GM21367 (cell line): ENCODE results near the gene PYGO1.
"Not testable (repeated sequence)": the region's sequence is repeated elsewhere in the genome, so short reads cannot be mapped to it uniquely, and the experiment has no call there.

Experiments
- ATAC-seq: cut with Tn5 transposase; IDR thresholded peaks from one replicate; pipeline ENCODE4 v1.9.1; 2021; ENCODE audit not compliant: unreplicated experiment

The PYGO1 gene

DNA sequence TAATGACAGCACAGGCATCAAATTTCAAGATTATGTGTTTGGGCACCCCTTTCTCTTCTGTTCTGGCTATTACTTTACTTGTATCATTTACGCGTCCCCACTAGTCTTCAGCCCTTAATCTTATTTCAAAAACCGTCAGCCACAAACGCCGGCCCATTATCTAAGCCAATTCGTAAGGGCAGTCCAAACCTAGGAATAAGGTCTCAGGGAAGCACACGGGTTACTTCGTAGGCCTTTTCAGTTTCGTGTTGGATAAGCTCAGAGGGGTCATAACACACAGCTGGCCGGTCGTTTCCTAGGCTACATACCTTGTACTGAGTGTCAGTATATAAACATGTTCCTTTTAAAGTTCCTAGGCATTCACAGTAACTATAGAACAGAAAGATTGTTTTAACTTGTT, 75.0 kb downstream of the PYGO1 start:
- no peak for ATAC-seq

DNA sequence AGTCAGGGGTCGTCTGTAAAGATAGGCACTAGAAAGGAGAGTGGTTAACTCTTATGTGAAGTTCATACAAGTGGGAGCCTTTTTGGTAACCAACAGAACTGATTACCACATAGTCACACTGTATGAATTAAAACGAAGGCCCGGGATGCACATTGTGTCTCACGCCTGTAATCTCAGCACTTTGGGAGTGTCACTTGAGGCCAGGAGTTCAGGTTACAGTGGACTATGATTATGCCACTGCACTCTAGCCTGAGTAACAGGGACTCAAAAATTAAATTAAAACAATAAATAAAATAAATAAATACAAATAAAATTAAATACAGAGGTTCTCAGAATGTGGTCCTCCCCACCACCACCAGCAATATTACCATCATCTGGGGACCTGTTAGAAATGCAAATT, 80.6 kb downstream of the PYGO1 start:
- ATAC-seq, result no peak

GRCh38 chr15:55505407-55505806, 82.7 kb downstream of the PYGO1 start:
- ATAC-seq, result not testable (repeated sequence)

- no peak for ATAC-seq
Observed at GRCh38 chr15:55499151-55499550, 89.0 kb downstream of the PYGO1 start.

GRCh38 chr15:55498109-55498938, 89.8 kb downstream of the PYGO1 start:
- ATAC-seq, result peak; percentile 99

DNA sequence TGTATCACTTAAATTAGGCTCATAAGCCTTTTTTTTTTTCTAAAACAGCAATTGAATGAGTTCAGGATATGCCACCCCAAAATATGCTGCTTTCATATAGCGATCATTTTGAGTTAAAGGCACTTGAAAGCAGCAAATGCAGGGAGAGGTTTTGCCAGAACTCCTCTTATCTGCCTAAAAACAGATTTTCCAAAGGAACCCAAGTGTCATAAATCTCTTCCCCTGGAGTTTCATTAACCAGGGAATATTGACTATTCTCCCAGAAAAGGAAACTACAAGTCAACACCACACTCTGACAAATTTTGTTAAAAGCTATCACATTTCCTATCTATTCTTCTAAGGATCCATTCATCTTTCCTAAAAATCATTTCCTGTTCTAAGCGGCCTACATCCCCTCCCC, 91.4 kb downstream of the PYGO1 start:
- no peak for ATAC-seq

- no peak for ATAC-seq
Observed at GRCh38 chr15:55494931-55495330, 93.2 kb downstream of the PYGO1 start.

- ATAC-seq, result not testable (repeated sequence)
Observed at GRCh38 chr15:55488952-55489600, 99.1 kb downstream of the PYGO1 start.
